GM20000 (cell line): ENCODE results near the gene PARVG.

ENCODE experiments used
- DNase-seq: peaks from one replicate; pipeline ENCODE4 v3.0.0; 2012; ENCODE audit warnings: low spot score
- CTCF ChIP-seq: IDR thresholded peaks from 2 replicates; pipeline ENCODE4 v1.5.1; 2012; ENCODE audit warnings: mild to moderate bottlenecking, control low read depth; ENCODE audit errors: extremely low read depth, missing control alignments

Gene PARVG

GRCh38 chr22:44246615-44247326, 66.0 kb downstream of the PARVG start:
- no peak for TF ChIP-seq CTCF

GRCh38 chr22:44247346-44247745, 66.6 kb downstream of the PARVG start:
- DNase-seq = no peak
- no peak for TF ChIP-seq CTCF

More at GRCh38 chr22:44246615-44247326, 66.0 kb downstream of the PARVG start:
- DNase-seq = no peak

- TF ChIP-seq CTCF = no peak
- DNase-seq = no peak
Observed at GRCh38 chr22:44247923-44248892, 67.5 kb downstream of the PARVG start.

GRCh38 chr22:44248926-44249325, 68.2 kb downstream of the PARVG start:
- DNase-seq = no peak
- no peak for TF ChIP-seq CTCF

GRCh38 chr22:44249376-44250147, 68.8 kb downstream of the PARVG start:
- no peak for TF ChIP-seq CTCF
- DNase-seq = no peak

- TF ChIP-seq CTCF = no peak
- no peak for DNase-seq
Observed at GRCh38 chr22:44254811-44255210, 74.1 kb downstream of the PARVG start.

GRCh38 chr22:44256085-44256484, 75.4 kb downstream of the PARVG start:
- TF ChIP-seq CTCF = no peak
- no peak for DNase-seq
